Right ventricle myocardium inferior (tissue), 1 donor: ENCODE results near the gene NAGLU. TPM values are rescaled to one million over a fixed set of nuclear protein-coding genes. Genes with fewer than 3 reads are reported as not detected.

Experiments
- ATAC-seq: fragments of 200-7000 bp; cut with Tn5 transposase; one replicate; pipeline ENCODE4 v1.9.1; 2020; ENCODE audit warnings: mild to moderate bottlenecking, moderate library complexity
- DNase-seq: peaks from one replicate; pipeline ENCODE4 v3.0.0; 2021; ENCODE audit errors: missing footprints
- intact Hi-C: fragments of 100-400 bp; cut with DNase I; formaldehyde crosslinking; loops from one replicate; pipeline ENCODE4 v1.11.0; 2022
- total RNA-seq: library from RNA; stranded (reverse); fragmentation: NEBNext Ultra II Directional; extraction: Animal tissue kit (Norgen Biotek cat#: 25700); gene quantifications from one replicate; pipeline ENCODE4 v1.2.1, GENCODE V29; 2021
- donor health status: DM: no; HTN: yes; CAD: no; lungs with severe emphysema.

The NAGLU gene
- total RNA-seq, 1 donor from 2014 or later: 8.6 TPM

GRCh38 chr17:42519546-42520491, 16.2 kb upstream of the NAGLU start:
- peak; percentile 94 for DNase-seq

GRCh38 chr17:42520540-42520951, 15.5 kb upstream of the NAGLU start:
- intact Hi-C loops: loop anchor here (10.0 kb wide), 2 partner anchors 336 to 496 kb away; partner anchors contain the start of genes HCRT, KCNH4 and NKIRAS2
- DNase-seq (no peak), ATAC-seq (no peak)

More at GRCh38 chr17:42519546-42520491, 16.2 kb upstream of the NAGLU start:
- intact Hi-C loops: loop anchor here (5.0 to 10.0 kb wide), 6 partner anchors 63 to 495 kb away; partner anchors contain the start of genes ATP6V0A1, CAVIN1, HCRT and KCNH4
- ATAC-seq: peak; percentile 78

- no peak for ATAC-seq
- DNase-seq: no peak
- intact Hi-C loops: loop anchor here (10.0 kb wide), 2 partner anchors 336 to 496 kb away; partner anchors contain the start of genes HCRT, KCNH4 and NKIRAS2
Observed at GRCh38 chr17:42521036-42521435, 15.0 kb upstream of the NAGLU start.

GRCh38 chr17:42521666-42522262, 14.3 kb upstream of the NAGLU start:
- ATAC-seq (no peak), DNase-seq (no peak)
- intact Hi-C loops: loop anchor here (10.0 kb wide), 2 partner anchors 337 to 497 kb away; partner anchors contain the start of genes HCRT, KCNH4 and NKIRAS2

- intact Hi-C loops: loop anchor here (10.0 kb wide), 2 partner anchors 338 to 498 kb away; partner anchors contain the start of genes HCRT, KCNH4 and NKIRAS2
- ATAC-seq: no peak
- no peak for DNase-seq
Observed at GRCh38 chr17:42522263-42522790, 13.7 kb upstream of the NAGLU start.

- intact Hi-C loops: loop anchor here (10.0 kb wide), 2 partner anchors 338 to 498 kb away; partner anchors contain the start of genes HCRT, KCNH4 and NKIRAS2
Observed at GRCh38 chr17:42522798-42523278, 13.2 kb upstream of the NAGLU start.

GRCh38 chr17:42525221-42525620, 10.8 kb upstream of the NAGLU start:
- DNase-seq (no peak), ATAC-seq (no peak)
- intact Hi-C loops: loop anchor here (10.0 kb wide), 2 partner anchors 340 to 500 kb away; partner anchors contain the start of genes HCRT, KCNH4 and NKIRAS2

More at GRCh38 chr17:42522798-42523278, 13.2 kb upstream of the NAGLU start:
- DNase-seq (no peak), ATAC-seq (no peak)

- peak; percentile 65 for ATAC-seq
- no peak for DNase-seq
- intact Hi-C loops: loop anchor here (10.0 kb wide), 2 partner anchors 341 to 501 kb away; partner anchors contain the start of genes HCRT, KCNH4 and NKIRAS2
Observed at GRCh38 chr17:42526031-42526444, 10.0 kb upstream of the NAGLU start.

GRCh38 chr17:42527932-42528331, 8.1 kb upstream of the NAGLU start:
- intact Hi-C loops: loop anchor here (10.0 kb wide), 2 partner anchors 343 to 503 kb away; partner anchors contain the start of genes HCRT, KCNH4 and NKIRAS2
- DNase-seq (no peak), ATAC-seq (no peak)

- ATAC-seq (no peak), DNase-seq (no peak)
- intact Hi-C loops: loop anchor here (10.0 kb wide), 2 partner anchors 344 to 504 kb away; partner anchors contain the start of genes HCRT, KCNH4 and NKIRAS2
Observed at GRCh38 chr17:42529061-42529460, 7.0 kb upstream of the NAGLU start.

- intact Hi-C loops: no loop called here
- DNase-seq: no peak
- ATAC-seq: no peak
Observed at GRCh38 chr17:42530952-42531454, 5.0 kb upstream of the NAGLU start.

- DNase-seq (peak; percentile 86), ATAC-seq (peak; percentile 43)
- intact Hi-C loops: no loop called here
Observed at GRCh38 chr17:42531455-42532354, 4.3 kb upstream of the NAGLU start.

GRCh38 chr17:42535155-42536047, 640 bp upstream of the NAGLU start:
- DNase-seq (no peak), ATAC-seq (no peak)
- intact Hi-C loops: no loop called here

GRCh38 chr17:42536372-42537155, 523 bp downstream of the NAGLU start:
- intact Hi-C loops: no loop called here
- peak; percentile 75 for ATAC-seq
- peak; percentile 92 for DNase-seq

- intact Hi-C loops: no loop called here
- DNase-seq: no peak
- peak; percentile 0 for ATAC-seq
Observed at GRCh38 chr17:42537156-42537805, 1.2 kb downstream of the NAGLU start.
